B cell (primary cell): ENCODE data around the gene LRG1.

Experiments used
- EZH2 ChIP-seq: IDR thresholded peaks from 2 replicates; pipeline ENCODE4 v1.6.1; 2012; ENCODE audit warnings: borderline replicate concordance, low read depth, mild to moderate bottlenecking, moderate library complexity, low read length; ENCODE audit not compliant: insufficient read depth, poor library complexity, severe bottlenecking
- TF ChIP-seq, protein P1 (sequence below): fragments of 200-600 bp; IDR thresholded peaks from one replicate; pipeline ENCODE4 v1.8.0; 2022; ENCODE audit warnings: antibody characterized with exemption, mild to moderate bottlenecking

DNA sequence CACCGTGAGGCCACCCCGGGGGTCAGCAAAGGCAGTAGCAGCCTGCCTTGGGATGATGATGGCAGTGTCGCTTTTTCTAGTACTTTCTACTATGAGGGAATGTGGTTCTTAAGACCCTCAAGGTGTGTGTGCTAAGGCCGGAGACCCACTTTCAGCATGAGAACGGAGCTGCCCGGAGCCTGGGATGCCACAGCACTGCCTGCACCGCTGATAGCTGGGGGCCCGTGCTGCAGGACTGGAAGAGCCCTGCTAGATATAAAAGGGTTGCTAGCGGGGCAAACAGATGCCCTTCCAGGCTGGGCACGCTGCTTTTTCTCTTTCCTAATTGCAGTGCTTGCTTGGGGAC is 36.0 kb downstream of the LRG1 start:
- TF ChIP-seq, protein P1, sequence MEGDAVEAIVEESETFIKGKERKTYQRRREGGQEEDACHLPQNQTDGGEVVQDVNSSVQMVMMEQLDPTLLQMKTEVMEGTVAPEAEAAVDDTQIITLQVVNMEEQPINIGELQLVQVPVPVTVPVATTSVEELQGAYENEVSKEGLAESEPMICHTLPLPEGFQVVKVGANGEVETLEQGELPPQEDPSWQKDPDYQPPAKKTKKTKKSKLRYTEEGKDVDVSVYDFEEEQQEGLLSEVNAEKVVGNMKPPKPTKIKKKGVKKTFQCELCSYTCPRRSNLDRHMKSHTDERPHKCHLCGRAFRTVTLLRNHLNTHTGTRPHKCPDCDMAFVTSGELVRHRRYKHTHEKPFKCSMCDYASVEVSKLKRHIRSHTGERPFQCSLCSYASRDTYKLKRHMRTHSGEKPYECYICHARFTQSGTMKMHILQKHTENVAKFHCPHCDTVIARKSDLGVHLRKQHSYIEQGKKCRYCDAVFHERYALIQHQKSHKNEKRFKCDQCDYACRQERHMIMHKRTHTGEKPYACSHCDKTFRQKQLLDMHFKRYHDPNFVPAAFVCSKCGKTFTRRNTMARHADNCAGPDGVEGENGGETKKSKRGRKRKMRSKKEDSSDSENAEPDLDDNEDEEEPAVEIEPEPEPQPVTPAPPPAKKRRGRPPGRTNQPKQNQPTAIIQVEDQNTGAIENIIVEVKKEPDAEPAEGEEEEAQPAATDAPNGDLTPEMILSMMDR = no peak
- TF ChIP-seq EZH2 = no peak
